Gastroesophageal sphincter (tissue), 4 donors: Measurements from ENCODE around the gene UBE2V1. TPM values are rescaled to one million over a fixed set of nuclear protein-coding genes. Genes with fewer than 3 reads are reported as not detected.
A peak's percentile ranks its signal among the peaks of the same experiment; 100 is the strongest.
"Not testable (repeated sequence)": the region's sequence is repeated elsewhere in the genome, so short reads cannot be mapped to it uniquely, and the experiment has no call there.

Experiments used
- ATAC-seq: fragments of 150-250 bp; one replicate; pipeline ENCODE4 v1.9.1; 2016; ENCODE audit warnings: mild to moderate bottlenecking, moderate library complexity
- H3K27ac ChIP-seq, 4 donors: fragments of 200-600 bp; sonication (generic) in 3 of 4; 1 replicate in 3 of 4; 2 replicates in 1 of 4; pipeline ENCODE4 v1.5.1; 2016 to 2019
- H3K27me3 ChIP-seq: fragments of 200-600 bp; sonication (generic); one replicate; pipeline ENCODE4 v1.5.1; 2019
- H3K36me3 ChIP-seq, 2 donors: fragments of 200-600 bp; sonication (generic); one replicate each; pipeline ENCODE4 v1.5.1; 2019; ENCODE audit warnings: control low read depth in 1 of 2
- H3K4me1 ChIP-seq, 3 donors: fragments of 200-600 bp; sonication (generic); 1 replicate in 2 of 3; 2 replicates in 1 of 3; pipeline ENCODE4 v1.5.1; 2016 to 2019; ENCODE audit warnings: control low read depth in 2 of 3
- H3K4me3 ChIP-seq, 2 donors: fragments of 200-600 bp; sonication (generic); one replicate each; pipeline ENCODE4 v1.5.1; 2019; ENCODE audit warnings: mild to moderate bottlenecking in 1 of 2, moderate library complexity in 1 of 2
- H3K9me3 ChIP-seq, 3 donors: fragments of 200-600 bp; sonication (generic); one replicate each; pipeline ENCODE4 v1.5.1; 2017 to 2019; ENCODE audit warnings: control low read depth in 2 of 3
- EP300 ChIP-seq: sonication (generic); formaldehyde crosslinking; IDR thresholded peaks from one replicate; pipeline ENCODE4 v1.6.1; 2017; ENCODE audit warnings: antibody characterized with exemption, mild to moderate bottlenecking
- POLR2A ChIP-seq, 2 donors: fragments of 450-650 bp; IDR thresholded peaks; one replicate each; pipeline ENCODE4 v1.6.1; 2017; ENCODE audit warnings: antibody characterized with exemption in 2 of 2, mild to moderate bottlenecking in 2 of 2, moderate library complexity in 1 of 2
- POLR2AphosphoS5 ChIP-seq: sonication (generic); formaldehyde crosslinking; IDR thresholded peaks from one replicate; pipeline ENCODE4 v1.6.1; 2017; ENCODE audit warnings: antibody characterized with exemption
- WGBS, 2 donors: methylation state at CpG; one replicate each; pipeline ENCODE4 v1.1.5; 2018; ENCODE audit warnings: low coverage in 1 of 2; 5-methylcytosine and 5-hydroxymethylcytosine counted together
- total RNA-seq, 4 donors: library from RNA; depleted of rRNA; stranded (reverse); fragments of >200 nt; gene quantifications; one replicate each; pipeline ENCODE4 v1.1.0, GENCODE V29; 2016
- TF ChIP-seq, protein P1 (sequence below), 4 experiments: fragments of 200-600 bp in 2 of 4; fragments of 450-650 bp in 2 of 4; sonication (generic) in 1 of 4; IDR thresholded peaks; one replicate each; pipeline ENCODE4 v1.5.1; 2017 to 2019; ENCODE audit warnings: antibody characterized with exemption in 4 of 4, mild to moderate bottlenecking in 2 of 4, moderate library complexity in 2 of 4

UBE2V1 gene
- total RNA-seq, 4 donors from 2014 or later: 69.3 to 110 (median 87.9) TPM

DNA sequence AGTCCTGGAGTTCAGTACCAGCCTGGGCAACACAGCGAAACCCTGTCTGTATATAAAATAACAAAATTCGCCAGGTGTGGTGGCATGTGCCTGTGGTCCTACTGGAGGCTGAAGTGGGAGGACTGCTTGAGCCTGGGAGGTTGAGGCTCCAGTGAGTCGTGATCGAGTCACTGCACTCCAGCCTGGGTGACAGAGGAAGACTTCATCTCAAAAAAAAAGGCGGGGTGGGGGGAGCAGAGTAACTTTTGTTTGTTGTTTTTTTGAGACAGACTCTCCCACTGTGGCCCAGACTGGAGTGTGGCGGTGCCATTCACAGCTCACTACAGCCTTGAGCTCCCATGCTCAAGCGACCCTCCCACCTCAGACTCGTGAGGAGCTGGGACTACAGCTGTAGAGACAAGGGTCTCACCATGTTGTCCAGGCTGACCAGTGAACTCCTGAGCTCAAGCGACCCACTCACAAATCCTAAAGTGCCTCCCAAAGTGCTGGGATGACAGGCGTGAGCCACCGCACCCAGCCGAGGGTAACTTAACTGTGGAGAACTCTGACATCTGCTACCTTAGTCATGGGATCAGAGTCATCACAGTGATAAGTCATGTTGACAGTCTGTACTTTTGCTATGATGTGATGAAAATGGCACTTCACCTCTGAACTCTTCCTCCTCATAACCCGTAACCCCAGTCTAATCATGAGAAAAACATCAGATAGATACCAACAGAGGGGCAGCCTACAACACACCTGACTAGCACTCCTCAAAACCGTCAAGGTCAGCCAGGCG, 24.1 kb upstream of the UBE2V1 start:
- H3K4me1 ChIP-seq: peaks cover 0 to 72% (median 5%) of the 10 kb centered on the region in 3 donors
- no peaks in the 10 kb centered on the region for H3K9me3 ChIP-seq
- no peak overlapping the region for H3K4me3 ChIP-seq
- no peak for ATAC-seq
- 91 to 93% methylated on average over 5 to 10 of the region's 15 CpGs for WGBS, 2 donors
- no peaks in the 10 kb centered on the region for H3K27me3 ChIP-seq
- peaks cover 0 to 54% of the 10 kb centered on the region in 2 donors for H3K36me3 ChIP-seq
- peak overlapping the region in 3 of 4 donors; percentile 31 to 73 (median 35) for H3K27ac ChIP-seq
- TF ChIP-seq POLR2A (IDR thresholded peaks at IDR 0.05) (no peak), EP300 (no peak)
- TF ChIP-seq, protein P1, sequence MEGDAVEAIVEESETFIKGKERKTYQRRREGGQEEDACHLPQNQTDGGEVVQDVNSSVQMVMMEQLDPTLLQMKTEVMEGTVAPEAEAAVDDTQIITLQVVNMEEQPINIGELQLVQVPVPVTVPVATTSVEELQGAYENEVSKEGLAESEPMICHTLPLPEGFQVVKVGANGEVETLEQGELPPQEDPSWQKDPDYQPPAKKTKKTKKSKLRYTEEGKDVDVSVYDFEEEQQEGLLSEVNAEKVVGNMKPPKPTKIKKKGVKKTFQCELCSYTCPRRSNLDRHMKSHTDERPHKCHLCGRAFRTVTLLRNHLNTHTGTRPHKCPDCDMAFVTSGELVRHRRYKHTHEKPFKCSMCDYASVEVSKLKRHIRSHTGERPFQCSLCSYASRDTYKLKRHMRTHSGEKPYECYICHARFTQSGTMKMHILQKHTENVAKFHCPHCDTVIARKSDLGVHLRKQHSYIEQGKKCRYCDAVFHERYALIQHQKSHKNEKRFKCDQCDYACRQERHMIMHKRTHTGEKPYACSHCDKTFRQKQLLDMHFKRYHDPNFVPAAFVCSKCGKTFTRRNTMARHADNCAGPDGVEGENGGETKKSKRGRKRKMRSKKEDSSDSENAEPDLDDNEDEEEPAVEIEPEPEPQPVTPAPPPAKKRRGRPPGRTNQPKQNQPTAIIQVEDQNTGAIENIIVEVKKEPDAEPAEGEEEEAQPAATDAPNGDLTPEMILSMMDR (IDR thresholded peaks at IDR 0.05): no peak

DNA sequence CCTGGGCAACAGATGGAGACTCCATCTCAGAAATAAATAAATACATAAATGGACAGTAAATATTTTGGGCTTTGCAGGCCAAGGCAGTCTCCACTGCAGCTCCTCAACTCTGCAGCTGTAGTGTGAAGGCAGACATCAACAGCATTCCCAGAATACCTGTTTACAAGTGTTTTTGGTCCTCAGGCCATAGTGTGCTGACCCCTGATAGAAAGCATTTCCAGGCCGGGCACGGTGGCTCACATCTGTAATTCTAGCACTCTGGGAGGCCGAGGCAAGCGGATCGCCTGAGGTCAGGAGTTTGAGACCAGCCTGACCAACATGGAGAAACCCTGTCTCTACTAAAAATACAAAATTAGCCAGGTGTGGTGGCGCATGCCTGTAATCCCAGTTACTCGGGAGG, 22.2 kb upstream of the UBE2V1 start:
- H3K36me3 ChIP-seq: peaks cover 0 to 45% of the 10 kb centered on the region in 2 donors
- not testable (repeated sequence) for H3K27me3 ChIP-seq, H3K4me3 ChIP-seq, H3K9me3 ChIP-seq, ATAC-seq
- H3K27ac ChIP-seq: peak overlapping the region in 2 of 4 donors; percentile 24 to 84
- 95% methylated on average over 3 of the region's 7 CpGs; no CpG with 5 or more reads in 1 of the 2 donors for WGBS, 2 donors
- H3K4me1 ChIP-seq: peaks cover 4 to 74% (median 12%) of the 10 kb centered on the region in 3 donors

DNA sequence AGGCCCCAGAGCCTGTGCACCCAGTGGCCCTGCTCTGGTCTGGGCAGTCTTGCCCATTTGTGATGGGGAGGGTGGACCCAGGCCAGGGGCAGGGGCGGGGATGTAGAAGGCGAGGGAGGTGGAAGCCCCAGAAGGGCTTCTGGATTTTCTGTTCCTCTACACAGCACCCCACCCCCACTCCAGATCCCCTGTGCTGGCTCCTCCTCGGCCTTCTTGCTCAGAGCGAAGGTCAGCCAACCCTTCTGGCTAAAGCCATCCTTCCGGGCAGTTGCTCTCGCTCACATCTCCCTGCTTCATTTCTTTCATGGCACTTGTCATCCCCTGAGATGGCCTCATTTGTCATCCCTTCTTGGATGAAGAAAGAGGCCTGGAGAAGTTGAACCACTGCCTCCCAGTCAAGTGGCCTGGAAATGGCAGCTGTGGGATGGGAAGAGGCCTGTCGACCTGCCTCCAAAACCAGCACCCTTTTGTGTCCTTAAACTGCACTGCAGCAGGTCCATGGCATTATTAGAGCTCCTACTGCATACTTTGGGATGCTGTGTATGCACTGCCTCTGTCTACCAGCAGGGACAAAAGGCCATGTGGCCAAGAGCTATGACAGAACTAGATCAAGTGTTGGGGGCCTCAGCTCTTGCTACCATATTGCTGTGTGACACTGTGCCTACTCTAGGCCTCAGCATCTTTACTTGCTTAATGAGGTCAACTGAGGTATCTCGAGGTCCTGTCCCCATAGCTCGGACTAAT, 20.7 kb upstream of the UBE2V1 start:
- peak overlapping the region; percentile 30 to 89 (median 84) for H3K27ac ChIP-seq
- 38 to 70% methylated on average over 1 to 3 of the region's 9 CpGs for WGBS, 2 donors
- no peak overlapping the region for H3K4me3 ChIP-seq
- peaks cover 0 to 50% of the 10 kb centered on the region in 2 donors for H3K36me3 ChIP-seq
- TF ChIP-seq POLR2AphosphoS5 (peak; percentile 33), EP300 (no peak), POLR2A (IDR thresholded peaks at IDR 0.05) (no peak)
- TF ChIP-seq, protein P1 (IDR thresholded peaks at IDR 0.05): peak in 1 of 4 experiments; percentile 18
- peak; percentile 11 for ATAC-seq
- H3K27me3 ChIP-seq: no peaks in the 10 kb centered on the region
- peaks cover 4 to 74% (median 12%) of the 10 kb centered on the region in 3 donors for H3K4me1 ChIP-seq
- no peaks in the 10 kb centered on the region for H3K9me3 ChIP-seq

DNA sequence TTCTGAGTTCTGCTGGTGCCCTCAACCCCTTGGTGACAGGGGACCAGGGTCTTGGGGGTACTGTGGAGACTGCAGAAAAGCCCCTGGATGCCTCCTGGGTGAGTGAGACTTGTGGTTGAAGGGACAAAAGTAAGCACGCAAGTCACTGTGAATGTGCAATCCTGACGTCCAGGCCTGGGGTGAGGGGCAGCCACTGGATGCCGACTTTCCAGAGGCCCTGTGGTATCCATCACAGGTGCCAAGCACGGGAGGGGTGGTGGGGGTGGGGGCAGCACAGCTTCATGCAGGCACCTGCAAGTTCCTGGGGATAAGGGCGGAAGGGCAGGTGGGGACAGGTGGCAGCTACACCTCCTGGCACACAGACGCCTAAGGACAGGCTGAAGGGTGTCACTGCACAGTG, 20.1 kb upstream of the UBE2V1 start:
- WGBS, 2 donors: no CpG with 5 or more reads among the region's 6 CpGs
- Histone ChIP-seq H3K36me3 (peaks cover 0 to 56% of the 10 kb centered on the region in 2 donors), H3K4me3 (no peak overlapping the region), H3K4me1 (peaks cover 4 to 73% (median 12%) of the 10 kb centered on the region in 3 donors), H3K9me3 (no peaks in the 10 kb centered on the region), H3K27ac (peak overlapping the region; percentile 30 to 89 (median 84)), H3K27me3 (no peaks in the 10 kb centered on the region)
- TF ChIP-seq POLR2A (IDR thresholded peaks at IDR 0.05): no peak
- TF ChIP-seq, protein P1 (IDR thresholded peaks at IDR 0.05): no peak
- ATAC-seq: no peak

DNA sequence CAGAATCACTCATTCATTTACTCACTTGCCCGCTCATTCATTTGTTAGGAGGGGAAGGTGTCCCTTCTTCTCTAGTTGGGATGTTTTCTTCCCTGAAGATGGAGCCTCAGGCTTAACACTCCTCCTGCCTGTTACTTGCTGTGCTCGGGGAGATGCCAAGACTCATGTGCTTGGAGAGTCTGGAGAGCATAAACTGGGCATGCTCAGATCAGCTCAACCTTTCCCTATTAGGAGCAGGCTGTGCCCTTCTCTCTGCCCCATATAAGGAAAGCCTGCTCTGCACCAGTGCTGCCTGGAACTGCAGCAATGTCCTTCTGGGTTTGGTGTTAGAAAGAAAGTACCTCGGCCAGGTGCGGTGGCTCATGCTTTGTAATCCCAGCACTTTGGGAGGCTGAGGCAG, 18.0 kb upstream of the UBE2V1 start:
- no peaks in the 10 kb centered on the region for H3K27me3 ChIP-seq
- peaks cover 0 to 70% of the 10 kb centered on the region in 2 donors for H3K36me3 ChIP-seq
- WGBS, 2 donors: 29% methylated on average over 1 of the region's 4 CpGs; no CpG with 5 or more reads in 1 of the 2 donors
- peak; percentile 85 for ATAC-seq
- peak overlapping the region; percentile 60 to 89 (median 84) for H3K27ac ChIP-seq
- TF ChIP-seq POLR2A (IDR thresholded peaks at IDR 0.05) (no peak), EP300 (no peak), POLR2AphosphoS5 (peak; percentile 47)
- TF ChIP-seq, protein P1 (IDR thresholded peaks at IDR 0.05): peak in 1 of 4 experiments; percentile 37
- H3K4me3 ChIP-seq: no peak overlapping the region
- H3K9me3 ChIP-seq: no peaks in the 10 kb centered on the region
- H3K4me1 ChIP-seq: peaks cover 4 to 81% (median 12%) of the 10 kb centered on the region in 3 donors
